Measurements from ENCODE around the gene YIPF1. TPM values are rescaled to one million over a fixed set of nuclear protein-coding genes. Genes with fewer than 3 reads are reported as not detected.

Gene YIPF1
- total RNA-seq = 10 to 100 TPM; 14.5 to 16.5 TPM

DNA sequence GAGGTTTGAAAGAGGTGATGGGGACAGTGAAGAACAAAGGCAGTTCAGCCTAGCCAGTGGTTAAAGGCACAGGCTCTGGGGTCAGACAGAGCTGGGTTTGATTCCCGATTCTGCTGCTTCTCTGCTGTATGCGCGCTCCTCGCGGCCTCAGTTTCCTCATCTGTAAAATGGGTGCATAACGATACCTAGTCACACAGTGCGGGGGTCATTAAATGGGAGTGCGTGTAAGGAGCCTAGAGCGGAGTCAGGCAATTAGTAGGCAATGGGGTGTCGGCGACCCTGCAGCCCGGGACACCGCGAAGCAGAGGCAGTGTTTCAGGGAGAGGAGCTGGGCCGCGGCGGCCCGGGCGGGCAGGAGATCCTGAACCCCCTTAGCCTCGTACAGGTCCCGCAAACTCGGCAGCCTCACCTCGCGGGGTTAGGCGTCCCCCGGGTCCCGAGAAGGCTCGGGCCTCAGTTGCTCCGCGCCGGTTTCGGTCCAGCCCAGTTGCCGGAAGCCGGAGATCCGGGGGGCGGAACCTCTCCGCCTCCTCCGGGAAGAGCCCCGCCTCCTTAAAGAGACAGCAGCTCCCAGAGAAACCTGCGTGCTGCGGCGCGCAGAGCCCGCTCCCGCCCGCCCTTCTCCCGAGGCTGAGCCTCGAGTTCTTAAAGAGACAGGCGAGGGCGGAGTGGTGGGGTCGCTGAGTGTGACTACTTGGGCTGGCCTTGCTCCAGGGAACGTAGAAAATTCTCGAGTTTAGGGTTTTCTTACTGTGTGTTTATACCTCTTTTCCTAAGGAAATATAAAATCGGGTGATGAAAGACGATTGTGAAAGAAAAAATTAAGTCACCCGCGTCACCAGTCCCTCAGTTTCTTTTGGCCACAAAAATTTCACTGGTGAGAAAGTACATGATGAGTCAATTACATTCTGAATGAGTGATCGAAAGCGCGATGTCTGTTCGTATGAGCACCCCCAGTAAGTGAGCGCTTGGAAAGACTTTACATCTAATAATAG, at the start of gene YIPF1:
Gene YIPF1 (minus strand): TSS at position 494 of the 995 bp plus-strand sequence. CDS start 860 bp downstream, outside the sequence.
- no peaks in the 10 kb centered on the region for H3K9me3 Mint-ChIP-seq
- H3K4me1 Mint-ChIP-seq = peaks cover 46% of the 10 kb centered on the region

DNA sequence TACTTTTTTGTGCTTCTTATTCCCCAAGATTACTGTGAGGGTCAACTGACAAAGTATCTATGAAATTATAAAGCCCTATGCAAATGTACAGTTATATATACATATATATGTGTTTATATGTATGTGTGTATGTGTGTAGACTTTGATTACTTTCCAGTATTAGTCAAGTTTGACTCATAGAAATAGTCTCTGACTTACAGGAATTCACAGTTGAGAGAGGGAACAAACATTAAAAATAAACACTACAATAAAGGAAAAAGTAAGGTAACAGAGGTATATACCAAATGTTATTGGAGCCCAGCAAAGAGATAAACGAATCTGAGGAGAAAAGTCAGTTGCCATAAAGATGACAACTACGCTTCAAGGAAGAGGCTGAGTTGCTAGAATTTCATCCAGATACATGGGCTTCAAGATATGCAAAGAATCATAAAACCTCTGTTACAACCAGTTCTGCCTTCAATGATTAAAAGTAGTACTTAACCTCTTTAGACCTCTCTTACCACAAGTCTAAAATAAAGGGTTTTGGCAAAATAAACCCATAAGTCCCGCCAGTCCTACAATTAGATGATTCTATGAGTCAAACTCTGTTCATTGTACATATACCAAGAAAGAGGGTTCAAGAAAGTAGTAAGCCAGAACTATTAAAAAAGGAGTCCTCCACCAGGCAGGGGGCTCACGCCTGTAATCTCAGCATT, 48.7 kb upstream of the YIPF1 start:
- peaks cover 4% of the 10 kb centered on the region for H3K9me3 Mint-ChIP-seq
- H3K4me1 Mint-ChIP-seq = peaks cover 16% of the 10 kb centered on the region
- no peaks in the 10 kb centered on the region for H3K27me3 Mint-ChIP-seq
- no peak overlapping the region for H3K27ac Mint-ChIP-seq
- DNase-seq = no peak
- peaks cover 52% of the 10 kb centered on the region for H3K36me3 Mint-ChIP-seq
- H3K4me3 Mint-ChIP-seq = no peak overlapping the region

More for the DNA sequence above, at the start of gene YIPF1:
- Mint-ChIP-seq H3K4me3 (peak within 1 kb of the TSS; percentile 98), H3K27me3 (peaks cover 8% of the 10 kb centered on the region), H3K27ac (peak within 1 kb of the TSS; percentile 99), H3K36me3 (peaks cover 2% of the 10 kb centered on the region)
- peak; percentile 88 for DNase-seq

DNA sequence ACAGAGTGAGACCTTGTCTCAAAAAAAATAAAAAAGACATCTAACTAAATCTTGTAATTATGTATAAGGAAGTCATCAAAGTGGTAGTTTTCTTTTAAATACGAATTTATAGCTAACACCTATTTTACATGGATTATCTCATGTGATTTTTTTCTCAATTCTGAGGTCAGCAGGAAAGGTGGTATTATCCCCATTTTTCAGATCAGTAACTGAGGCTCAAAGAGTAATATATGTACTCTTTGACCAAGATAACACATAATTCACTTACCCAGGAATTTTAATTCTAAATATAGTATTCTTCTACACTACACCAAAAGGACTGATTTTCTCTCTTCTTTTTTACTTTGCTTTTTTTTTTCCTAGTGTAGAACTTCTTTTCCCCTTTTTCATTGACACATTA, 46.8 kb upstream of the YIPF1 start:
- H3K27me3 Mint-ChIP-seq = no peaks in the 10 kb centered on the region
- H3K4me1 Mint-ChIP-seq = peaks cover 6% of the 10 kb centered on the region
- H3K27ac Mint-ChIP-seq = no peak overlapping the region
- no peak overlapping the region for H3K4me3 Mint-ChIP-seq
- peaks cover 4% of the 10 kb centered on the region for H3K9me3 Mint-ChIP-seq
- DNase-seq = no peak
- H3K36me3 Mint-ChIP-seq = peaks cover 57% of the 10 kb centered on the region

DNA sequence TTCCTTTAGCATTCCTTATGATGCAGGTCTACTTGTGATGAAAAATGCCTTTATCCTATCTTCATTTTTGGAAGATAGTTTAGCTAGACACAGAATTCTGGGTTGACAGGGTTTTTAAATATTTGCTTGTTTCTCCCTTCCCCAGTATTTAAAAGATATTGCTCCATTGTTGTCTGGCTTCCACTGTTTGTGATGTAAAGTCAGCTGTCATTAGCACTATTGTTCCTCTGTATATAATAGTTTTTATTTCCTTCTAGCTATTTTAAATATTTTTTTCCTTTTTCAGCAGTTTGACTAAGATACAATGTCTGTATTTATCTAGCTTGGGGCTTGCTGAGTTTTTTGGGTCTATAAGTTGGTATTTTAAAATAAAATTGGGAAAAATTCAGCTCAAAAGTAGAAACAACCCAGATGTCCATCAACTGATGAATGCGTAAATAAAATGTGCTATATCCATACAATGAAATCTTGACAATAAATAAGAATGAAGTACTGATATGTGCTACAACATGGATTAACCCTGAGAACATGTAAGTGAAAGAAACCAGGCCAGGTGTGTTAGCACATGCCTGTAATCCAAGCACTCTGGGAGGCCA, 44.7 kb upstream of the YIPF1 start:
- H3K27ac Mint-ChIP-seq = no peak overlapping the region
- DNase-seq = no peak
- peaks cover 51% of the 10 kb centered on the region for H3K36me3 Mint-ChIP-seq
- H3K4me1 Mint-ChIP-seq = peaks cover 4% of the 10 kb centered on the region
- H3K9me3 Mint-ChIP-seq = peaks cover 4% of the 10 kb centered on the region
- no peak overlapping the region for H3K4me3 Mint-ChIP-seq
- no peaks in the 10 kb centered on the region for H3K27me3 Mint-ChIP-seq

DNA sequence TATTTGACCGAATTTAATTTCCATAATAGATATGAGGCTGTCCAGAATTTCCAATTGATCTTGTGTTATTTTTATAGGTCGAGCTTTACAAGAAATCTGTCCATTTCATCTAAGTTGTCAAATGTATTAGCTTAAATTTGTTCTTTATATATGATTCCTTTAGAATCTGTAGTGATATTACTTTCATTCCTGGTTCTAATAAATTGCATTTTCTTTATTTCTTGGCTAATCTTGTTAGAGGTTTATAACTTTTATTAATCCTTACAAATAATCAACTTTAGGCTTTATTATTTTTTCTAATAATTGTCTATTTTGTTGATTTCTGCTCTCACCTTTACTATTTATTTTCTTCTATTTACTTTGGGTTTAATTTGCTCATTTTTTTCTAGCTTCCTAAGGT, 41.9 kb upstream of the YIPF1 start:
- no peaks in the 10 kb centered on the region for H3K27me3 Mint-ChIP-seq
- no peak overlapping the region for H3K4me3 Mint-ChIP-seq
- no peaks in the 10 kb centered on the region for H3K4me1 Mint-ChIP-seq
- H3K27ac Mint-ChIP-seq = no peak overlapping the region
- DNase-seq = no peak
- peaks cover 43% of the 10 kb centered on the region for H3K36me3 Mint-ChIP-seq
- peaks cover 4% of the 10 kb centered on the region for H3K9me3 Mint-ChIP-seq

DNA sequence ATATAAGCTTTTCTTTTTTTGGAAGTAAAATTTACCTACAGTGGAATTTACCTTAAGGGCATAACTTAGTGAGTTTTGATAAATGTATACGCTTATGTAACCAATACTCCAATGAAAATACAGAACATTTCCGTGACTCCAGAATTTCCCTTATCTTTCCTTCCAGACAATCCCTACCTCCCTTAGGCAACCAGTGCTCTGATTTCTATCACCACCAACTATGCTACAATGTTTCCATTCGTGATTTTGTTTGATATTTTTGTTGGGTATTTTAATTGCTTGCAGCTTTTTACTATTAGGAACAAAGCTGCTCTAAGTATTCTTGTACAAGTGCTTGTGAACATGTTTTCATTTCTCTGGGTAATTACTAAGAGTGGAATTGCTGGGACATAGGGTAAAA, 41.3 kb upstream of the YIPF1 start:
- Mint-ChIP-seq H3K9me3 (peaks cover 4% of the 10 kb centered on the region), H3K27ac (no peak overlapping the region), H3K4me1 (no peaks in the 10 kb centered on the region), H3K4me3 (no peak overlapping the region), H3K36me3 (peaks cover 44% of the 10 kb centered on the region), H3K27me3 (no peaks in the 10 kb centered on the region)
- DNase-seq = no peak

DNA sequence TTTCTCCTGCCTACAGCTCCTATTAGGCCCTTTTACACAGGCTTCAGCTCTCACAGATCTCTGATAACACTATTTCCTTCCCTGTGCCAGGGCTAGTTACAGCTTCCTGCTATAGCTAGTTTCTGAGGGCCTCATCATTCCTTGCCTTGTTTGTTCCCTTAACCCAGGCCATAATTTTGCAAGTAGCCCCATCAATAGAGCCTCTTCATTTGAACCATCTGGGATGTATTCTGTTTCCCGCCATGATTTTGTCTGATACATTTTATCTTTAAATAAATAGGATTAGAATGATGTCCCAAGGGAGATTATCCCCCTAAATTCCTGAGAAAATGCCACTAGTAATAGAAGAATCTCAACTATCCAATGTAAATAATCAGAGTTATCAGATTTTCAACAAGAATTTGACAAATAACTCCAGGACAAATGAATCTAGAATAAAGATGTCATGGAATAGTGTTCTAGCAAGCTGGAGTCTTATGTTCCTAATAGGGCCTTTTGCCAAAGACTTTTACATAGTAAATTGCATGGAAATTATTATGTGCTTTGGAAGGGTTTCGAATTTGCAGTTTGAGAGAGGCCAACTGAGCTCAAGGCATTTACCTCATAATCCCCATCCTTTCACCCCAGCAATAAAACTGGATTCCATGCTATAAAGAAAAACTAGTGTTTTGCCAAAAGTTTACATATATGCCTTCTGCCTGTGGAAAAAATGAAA, 39.8 kb upstream of the YIPF1 start:
- no peaks in the 10 kb centered on the region for H3K4me1 Mint-ChIP-seq
- no peak overlapping the region for H3K4me3 Mint-ChIP-seq
- no peaks in the 10 kb centered on the region for H3K27me3 Mint-ChIP-seq
- no peak for DNase-seq
- H3K27ac Mint-ChIP-seq = no peak overlapping the region
- peaks cover 2% of the 10 kb centered on the region for H3K9me3 Mint-ChIP-seq
- peaks cover 35% of the 10 kb centered on the region for H3K36me3 Mint-ChIP-seq

DNA sequence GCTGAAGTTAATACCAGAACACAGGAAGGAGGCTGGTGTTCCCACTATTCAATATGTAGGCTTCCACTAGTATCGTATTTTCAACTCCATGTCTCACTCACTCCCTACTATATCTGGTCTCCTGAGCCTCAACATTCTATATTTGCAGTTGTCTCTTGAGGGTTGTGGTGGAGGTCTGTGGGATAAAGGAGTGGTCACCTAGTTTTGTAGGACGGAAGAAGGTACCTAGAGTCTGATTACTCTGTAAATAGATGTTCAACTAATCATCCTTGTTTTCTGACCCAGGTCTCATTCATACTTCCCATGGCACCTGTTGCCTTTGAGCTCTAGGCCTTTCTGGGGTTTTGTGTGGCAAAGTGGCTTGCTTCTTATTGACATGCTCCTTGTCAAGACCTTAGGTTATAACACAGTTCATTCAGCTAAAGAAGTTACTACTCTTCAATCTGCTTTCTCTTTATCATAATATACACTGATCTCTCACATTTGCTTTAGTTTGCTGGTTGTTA, 37.8 kb upstream of the YIPF1 start:
- Mint-ChIP-seq H3K27ac (no peak overlapping the region), H3K4me3 (no peak overlapping the region), H3K4me1 (peaks cover 2% of the 10 kb centered on the region), H3K27me3 (no peaks in the 10 kb centered on the region), H3K36me3 (peaks cover 22% of the 10 kb centered on the region), H3K9me3 (no peaks in the 10 kb centered on the region)
- DNase-seq = no peak

DNA sequence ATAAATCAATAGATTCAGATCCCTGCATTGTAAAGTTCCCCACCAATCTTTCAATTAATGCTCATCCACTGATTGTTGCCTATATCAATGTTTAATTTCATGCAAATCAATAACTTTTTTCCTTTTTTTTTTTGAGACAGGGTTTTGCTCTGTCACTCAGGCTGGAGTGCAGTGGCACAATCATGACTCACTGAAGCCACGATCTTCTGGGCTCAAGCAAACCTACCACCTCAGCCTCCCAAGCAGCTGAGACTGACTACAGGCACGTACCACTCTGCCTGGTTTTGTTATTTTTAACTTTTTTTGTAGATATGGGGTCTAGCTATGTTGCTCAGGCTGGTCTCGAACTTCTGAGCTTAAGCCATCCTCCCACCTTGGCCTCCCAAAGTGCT, 30.1 kb upstream of the YIPF1 start:
- H3K4me1 Mint-ChIP-seq = peaks cover 32% of the 10 kb centered on the region
- no peak overlapping the region for H3K4me3 Mint-ChIP-seq

DNA sequence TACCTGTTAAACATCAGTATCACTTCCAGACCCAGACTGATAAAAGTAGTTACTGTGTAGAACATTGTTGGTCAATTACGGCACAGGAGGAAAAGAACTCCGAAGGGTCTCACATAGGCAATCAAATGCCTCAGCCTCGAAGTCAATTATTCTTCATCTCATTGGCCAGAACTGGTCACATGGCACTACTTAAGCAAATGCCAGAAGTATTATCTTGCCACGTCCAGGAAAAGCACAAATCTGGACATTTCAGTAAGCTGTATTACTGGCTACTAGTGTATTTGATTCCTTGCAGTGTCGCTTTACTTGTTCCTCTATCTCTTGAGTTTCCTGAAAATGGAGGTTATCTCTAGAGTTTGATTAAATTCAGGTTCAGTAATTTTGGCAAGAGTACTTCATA, 28.7 kb upstream of the YIPF1 start:
- H3K4me3 Mint-ChIP-seq = no peak overlapping the region
- peaks cover 34% of the 10 kb centered on the region for H3K4me1 Mint-ChIP-seq
- DNase-seq = no peak
- H3K9me3 Mint-ChIP-seq = no peaks in the 10 kb centered on the region
- no peak overlapping the region for H3K27ac Mint-ChIP-seq
- H3K27me3 Mint-ChIP-seq = no peaks in the 10 kb centered on the region
- H3K36me3 Mint-ChIP-seq = peaks cover 9% of the 10 kb centered on the region

More for the DNA sequence above, 30.1 kb upstream of the YIPF1 start:
- H3K9me3 Mint-ChIP-seq = no peaks in the 10 kb centered on the region
- peak overlapping the region; percentile 86 for H3K27ac Mint-ChIP-seq
- peaks cover 9% of the 10 kb centered on the region for H3K36me3 Mint-ChIP-seq
- DNase-seq = peak; percentile 31
- H3K27me3 Mint-ChIP-seq = no peaks in the 10 kb centered on the region

DNA sequence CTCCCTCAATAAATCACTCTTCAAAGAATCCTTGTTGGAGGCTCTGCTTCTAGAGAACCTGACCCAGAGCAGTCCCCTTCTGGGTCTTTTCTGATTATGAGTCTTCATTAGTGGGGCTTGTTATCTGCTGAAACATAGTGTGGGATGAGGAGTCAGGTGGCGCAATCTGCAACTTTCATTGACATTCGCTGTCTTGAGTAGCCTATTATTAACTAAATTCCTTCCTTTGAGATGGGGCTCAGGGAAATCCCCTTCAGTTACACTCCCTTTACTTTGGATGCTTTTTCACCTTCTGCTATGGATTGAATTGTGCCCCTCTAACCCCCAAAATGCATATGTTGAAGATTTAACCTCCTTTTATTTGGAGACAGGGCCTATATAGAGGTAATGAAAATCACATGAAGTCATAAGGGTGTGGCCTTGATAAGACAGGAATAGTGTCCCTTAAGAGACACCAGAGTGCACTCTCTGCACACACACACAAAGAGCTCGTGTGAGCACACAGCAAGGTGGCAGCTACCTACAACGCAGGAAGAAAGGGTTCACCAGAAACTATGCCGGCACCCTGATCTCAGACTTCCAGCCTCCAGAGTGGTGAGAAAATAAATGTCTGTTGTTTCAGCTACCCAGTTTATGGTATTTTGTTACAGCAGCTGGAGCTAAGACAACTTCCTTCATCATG, 23.9 kb upstream of the YIPF1 start:
- Mint-ChIP-seq H3K9me3 (no peaks in the 10 kb centered on the region), H3K4me1 (peaks cover 16% of the 10 kb centered on the region), H3K4me3 (no peak overlapping the region), H3K36me3 (peaks cover 6% of the 10 kb centered on the region), H3K27ac (no peak overlapping the region), H3K27me3 (no peaks in the 10 kb centered on the region)
- no peak for DNase-seq

DNA sequence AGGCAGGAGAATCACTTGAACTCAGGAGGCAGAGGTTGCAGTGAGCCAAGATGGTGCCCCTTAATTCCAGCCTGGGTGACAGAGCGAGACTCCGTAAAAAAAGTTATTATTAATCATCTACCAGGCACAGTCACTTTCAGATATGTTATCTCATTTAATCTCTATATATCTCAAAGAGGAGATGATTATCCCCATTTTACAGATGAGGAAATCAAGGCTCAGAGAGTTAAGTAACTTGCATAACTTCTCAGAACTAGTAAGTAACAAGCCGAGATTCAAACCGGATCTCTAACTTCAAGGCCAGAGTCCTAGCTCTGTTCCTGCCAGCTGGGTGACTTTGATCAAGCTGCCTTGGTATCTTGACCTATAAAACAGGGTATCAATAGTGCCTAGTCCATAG, 21.8 kb upstream of the YIPF1 start:
- H3K27me3 Mint-ChIP-seq = no peaks in the 10 kb centered on the region
- DNase-seq = no peak
- H3K27ac Mint-ChIP-seq = no peak overlapping the region
- peaks cover 2% of the 10 kb centered on the region for H3K36me3 Mint-ChIP-seq
- no peaks in the 10 kb centered on the region for H3K9me3 Mint-ChIP-seq
- no peak overlapping the region for H3K4me3 Mint-ChIP-seq
- peaks cover 12% of the 10 kb centered on the region for H3K4me1 Mint-ChIP-seq

DNA sequence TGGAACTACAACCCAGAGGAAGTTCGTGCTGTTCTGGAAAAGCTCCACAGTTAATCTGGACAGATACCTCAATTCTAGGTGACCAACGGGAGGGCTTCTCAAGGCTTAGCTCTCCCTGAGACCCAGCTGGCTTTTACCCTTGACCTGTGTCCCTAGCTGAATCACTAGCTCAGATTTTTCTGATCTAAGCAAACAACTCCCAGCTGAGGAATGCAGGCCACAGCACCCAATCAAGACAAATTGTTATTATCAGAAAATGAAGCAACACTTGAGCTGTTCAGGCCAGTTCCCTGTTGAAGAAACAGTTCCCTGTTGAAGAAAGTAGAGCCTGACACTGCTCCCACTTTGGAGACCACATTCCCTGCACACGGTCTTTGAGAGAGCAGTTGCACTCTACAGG, 20.3 kb upstream of the YIPF1 start:
- Mint-ChIP-seq H3K36me3 (peaks cover 2% of the 10 kb centered on the region), H3K4me3 (no peak overlapping the region), H3K27me3 (no peaks in the 10 kb centered on the region), H3K9me3 (no peaks in the 10 kb centered on the region), H3K27ac (no peak overlapping the region), H3K4me1 (peaks cover 5% of the 10 kb centered on the region)
- no peak for DNase-seq

DNA sequence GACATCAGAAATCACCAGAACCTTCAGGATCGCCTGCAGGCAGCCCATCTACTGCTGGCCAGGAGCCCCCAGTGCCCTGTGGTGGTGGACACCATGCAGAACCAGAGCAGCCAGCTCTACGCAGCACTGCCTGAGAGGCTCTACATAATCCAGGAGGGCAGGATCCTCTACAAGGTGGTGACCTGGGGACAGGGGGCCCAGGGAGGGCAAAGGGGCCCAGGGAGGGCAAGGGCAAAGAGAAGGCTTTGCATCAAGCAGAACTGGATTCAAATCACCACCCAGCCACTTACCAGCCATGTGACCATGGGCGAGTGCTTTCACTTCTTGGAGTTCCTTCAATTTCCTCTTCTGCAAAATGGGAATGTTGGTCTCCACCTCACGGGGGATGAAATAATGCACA, 16.5 kb upstream of the YIPF1 start:
- Mint-ChIP-seq H3K27me3 (no peaks in the 10 kb centered on the region), H3K27ac (no peak overlapping the region), H3K9me3 (no peaks in the 10 kb centered on the region), H3K4me3 (no peak overlapping the region), H3K36me3 (no peaks in the 10 kb centered on the region), H3K4me1 (peaks cover 3% of the 10 kb centered on the region)
- no peak for DNase-seq

All from activated naive CD8-positive, alpha-beta T cell treated with anti-CD3 and anti-CD28 coated beads for 36 hours (primary cell).